Gastroesophageal sphincter (tissue), 3 donors: Measurements from ENCODE around the gene ZNF267.
"Not testable (repeated sequence)": the region's sequence is repeated elsewhere in the genome, so short reads cannot be mapped to it uniquely, and the experiment has no call there.

Source experiments
- CTCF ChIP-seq, 4 experiments: fragments of 200-600 bp in 2 of 4; fragments of 450-650 bp in 2 of 4; sonication (generic) in 1 of 4; IDR thresholded peaks; one replicate each; pipeline ENCODE4 v1.5.1; 2017 to 2019; ENCODE audit warnings: antibody characterized with exemption in 4 of 4, mild to moderate bottlenecking in 2 of 4, moderate library complexity in 2 of 4
- POLR2A ChIP-seq, 2 donors: fragments of 450-650 bp; IDR thresholded peaks; one replicate each; pipeline ENCODE4 v1.6.1; 2017; ENCODE audit warnings: antibody characterized with exemption in 2 of 2, mild to moderate bottlenecking in 2 of 2, moderate library complexity in 1 of 2
- POLR2AphosphoS5 ChIP-seq: sonication (generic); formaldehyde crosslinking; IDR thresholded peaks from one replicate; pipeline ENCODE4 v1.6.1; 2017; ENCODE audit warnings: antibody characterized with exemption

DNA sequence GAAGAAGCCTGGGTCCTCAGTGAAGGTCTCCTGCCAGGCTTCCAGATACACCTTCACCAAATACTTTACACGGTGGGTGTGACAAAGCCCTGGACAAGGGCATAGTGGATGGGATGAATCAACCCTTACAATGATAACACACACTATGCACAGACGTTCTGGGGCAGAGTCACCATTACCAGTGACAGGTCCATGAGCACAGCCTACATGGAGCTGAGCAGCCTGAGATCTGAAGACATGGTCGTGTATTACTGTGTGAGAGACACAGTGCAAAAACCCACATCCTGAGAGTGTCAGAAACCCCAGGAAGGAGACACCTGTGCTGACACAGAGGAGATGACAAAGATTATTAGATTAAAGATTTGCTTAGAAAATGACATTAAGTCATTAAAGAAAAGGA lies 78.6 kb downstream of the ZNF267 start:
- not testable (repeated sequence) for TF ChIP-seq CTCF (IDR thresholded peaks at IDR 0.05); POLR2AphosphoS5; POLR2A (IDR thresholded peaks at IDR 0.05)
